Sigmoid colon (tissue), 4 donors: Measurements from ENCODE around the gene COL12A1.

Experiments used
- CTCF ChIP-seq, 4 experiments: fragments of 450-650 bp in 3 of 4; fragments of 200-600 bp in 1 of 4; IDR thresholded peaks; one replicate each; pipeline ENCODE4 v1.5.1; 2016 to 2019; ENCODE audit warnings: antibody characterized with exemption in 4 of 4, mild to moderate bottlenecking in 3 of 4, moderate library complexity in 2 of 4
- EP300 ChIP-seq, 4 donors: sonication (generic); formaldehyde crosslinking; IDR thresholded peaks; one replicate each; pipeline ENCODE4 v1.6.1; 2017; ENCODE audit warnings: antibody characterized with exemption in 4 of 4
- POLR2A ChIP-seq, 2 donors: fragments of 450-650 bp; IDR thresholded peaks; one replicate each; pipeline ENCODE4 v1.6.1; 2016; ENCODE audit warnings: antibody characterized with exemption in 2 of 2, mild to moderate bottlenecking in 2 of 2, moderate library complexity in 2 of 2
- POLR2AphosphoS5 ChIP-seq, 4 donors: sonication (generic); formaldehyde crosslinking; IDR thresholded peaks; one replicate each; pipeline ENCODE4 v1.6.1; 2017; ENCODE audit warnings: antibody characterized with exemption in 4 of 4

GRCh38 chr6:75188221-75188925, 17.5 kb downstream of the COL12A1 start:
- TF ChIP-seq CTCF (IDR thresholded peaks at IDR 0.05) (no peak), POLR2AphosphoS5 (IDR thresholded peaks at IDR 0.05) (no peak), POLR2A (IDR thresholded peaks at IDR 0.05) (no peak), EP300 (IDR thresholded peaks at IDR 0.05) (no peak)
